AG04449 (cell line): ENCODE data around the gene PKP4.

ENCODE experiments used
- CTCF ChIA-PET: fragments of 350-600 bp; formaldehyde crosslinking; extraction: SDS; loops from one replicate; lab custom pipeline; 2021; ENCODE audit warnings: antibody characterized with exemption; lab: Yijun Ruan, JAX
- POLR2A ChIA-PET: fragments of 400-600, 350-600 bp; formaldehyde crosslinking; extraction: SDS; loops from one replicate; lab custom pipeline; 2020; ENCODE audit warnings: antibody characterized with exemption, inconsistent platforms; lab: Yijun Ruan, JAX
- DNase-seq: peaks from one replicate; pipeline ENCODE4 v3.0.0-alpha.2; 2010; ENCODE audit warnings: low read depth, low spot score
- H3K4me3 ChIP-seq: 2 replicates; pipeline ENCODE4 v1.5.1; 2011; ENCODE audit warnings: low read depth, mild to moderate bottlenecking, control low read depth, low read length
- CTCF ChIP-seq: IDR thresholded peaks from one replicate; pipeline ENCODE4 v1.5.1; 2011; ENCODE audit warnings: mild to moderate bottlenecking, moderate library complexity, low read length, control low read depth, inconsistent platforms; ENCODE audit not compliant: insufficient read depth; ENCODE audit errors: missing control alignments

PKP4 gene

DNA sequence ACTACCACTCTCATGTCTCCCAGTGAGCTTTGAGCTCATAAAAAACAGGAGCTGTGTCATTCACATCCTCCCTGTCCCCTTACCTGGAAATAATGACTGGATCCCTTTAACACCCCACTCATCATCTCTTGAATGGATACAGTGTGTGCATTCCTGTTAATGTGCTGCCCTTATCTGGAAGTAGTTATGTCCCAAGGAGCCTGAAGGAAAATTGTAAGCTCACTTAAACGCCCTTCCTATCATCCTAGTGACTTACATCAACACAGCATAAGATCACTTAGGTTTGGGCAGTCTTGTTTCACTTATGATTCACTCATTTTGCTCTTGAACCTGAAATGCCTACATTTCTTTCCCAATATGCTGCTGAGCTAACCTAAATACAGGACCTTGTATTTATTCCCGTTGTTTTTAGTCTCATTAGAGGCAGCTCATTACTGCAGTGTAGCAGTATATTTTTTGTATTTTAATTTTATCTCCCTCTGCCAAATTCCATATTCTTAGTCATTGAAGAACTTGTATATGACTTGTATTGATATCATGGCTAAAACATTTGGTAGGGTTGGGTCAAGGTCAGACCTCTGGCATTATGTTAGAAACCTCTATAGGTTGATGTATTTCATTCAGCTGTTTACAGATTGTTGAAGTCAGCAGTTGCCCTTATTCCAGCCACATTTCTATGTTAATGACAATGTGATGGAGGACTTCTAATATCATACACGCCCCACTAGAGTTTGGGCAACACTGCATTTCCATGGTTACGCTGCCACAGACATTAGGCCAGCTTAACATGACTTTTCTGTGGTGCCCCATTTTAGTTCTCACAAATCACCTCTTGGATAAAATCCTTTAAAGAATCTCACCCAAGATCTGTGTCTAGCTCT lies 72.9 kb downstream of the PKP4 start:
- DNase-seq: peak; percentile 29
- no peak overlapping the region for H3K4me3 ChIP-seq
- ChIA-PET POLR2A (interaction anchor here (0.7 to 1.0 kb wide), 3 partner anchors 12 to 918 kb away, joined by 3 to 5 read pairs (median 4); no protein-coding TSS in a partner anchor), CTCF (interaction anchor here (1.1 kb wide), 2 partner anchors 14 kb away, joined by 3 read pairs; no protein-coding TSS in a partner anchor)
- no peak for TF ChIP-seq CTCF

DNA sequence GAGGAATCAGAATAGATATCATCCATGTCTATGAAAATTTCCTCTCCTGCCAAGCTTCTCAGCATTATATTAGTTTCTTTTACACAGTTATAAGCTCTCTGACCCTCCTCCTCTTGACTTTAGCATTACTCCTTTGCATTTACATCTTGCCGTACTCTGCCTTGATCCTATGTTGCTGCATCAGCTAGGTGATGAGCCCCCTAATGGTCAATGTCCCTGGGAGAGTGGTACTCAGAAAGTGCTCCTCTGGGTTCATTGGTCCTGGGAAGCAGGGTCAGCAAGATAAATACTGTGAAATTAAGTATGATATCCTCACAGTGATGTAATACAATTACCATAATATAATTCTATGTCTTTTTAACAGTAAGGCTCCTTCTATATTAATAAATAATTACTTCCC lies 74.1 kb downstream of the PKP4 start:
- no peak overlapping the region for H3K4me3 ChIP-seq
- ChIA-PET CTCF (interaction anchor here (0.8 kb wide), 1 partner anchor 225 kb away, joined by 3 read pairs; no protein-coding TSS in a partner anchor), POLR2A (no interaction called here)
- TF ChIP-seq CTCF: no peak
- DNase-seq: no peak

DNA sequence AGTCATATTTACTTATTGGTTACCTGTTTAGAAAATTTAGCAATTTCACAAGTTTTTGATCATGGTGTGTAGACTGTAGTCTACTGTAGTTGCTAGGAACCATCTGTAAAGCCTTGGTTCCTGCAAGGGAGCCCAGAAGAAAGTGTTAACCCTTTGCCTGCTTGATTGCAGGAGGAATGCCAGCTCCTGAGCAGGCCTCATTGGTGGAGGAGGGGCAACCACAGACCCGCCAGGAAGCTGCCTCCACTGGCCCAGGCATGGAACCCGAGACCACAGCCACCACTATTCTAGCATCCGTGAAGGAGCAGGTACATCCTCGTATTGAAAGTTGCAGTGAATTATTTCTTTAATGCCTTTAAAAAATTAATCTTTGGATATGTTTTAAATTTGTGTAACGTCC lies 76.3 kb downstream of the PKP4 start:
- H3K4me3 ChIP-seq: no peak overlapping the region
- no peak for TF ChIP-seq CTCF
- ChIA-PET POLR2A (no interaction called here), CTCF (no interaction called here)
- no peak for DNase-seq

DNA sequence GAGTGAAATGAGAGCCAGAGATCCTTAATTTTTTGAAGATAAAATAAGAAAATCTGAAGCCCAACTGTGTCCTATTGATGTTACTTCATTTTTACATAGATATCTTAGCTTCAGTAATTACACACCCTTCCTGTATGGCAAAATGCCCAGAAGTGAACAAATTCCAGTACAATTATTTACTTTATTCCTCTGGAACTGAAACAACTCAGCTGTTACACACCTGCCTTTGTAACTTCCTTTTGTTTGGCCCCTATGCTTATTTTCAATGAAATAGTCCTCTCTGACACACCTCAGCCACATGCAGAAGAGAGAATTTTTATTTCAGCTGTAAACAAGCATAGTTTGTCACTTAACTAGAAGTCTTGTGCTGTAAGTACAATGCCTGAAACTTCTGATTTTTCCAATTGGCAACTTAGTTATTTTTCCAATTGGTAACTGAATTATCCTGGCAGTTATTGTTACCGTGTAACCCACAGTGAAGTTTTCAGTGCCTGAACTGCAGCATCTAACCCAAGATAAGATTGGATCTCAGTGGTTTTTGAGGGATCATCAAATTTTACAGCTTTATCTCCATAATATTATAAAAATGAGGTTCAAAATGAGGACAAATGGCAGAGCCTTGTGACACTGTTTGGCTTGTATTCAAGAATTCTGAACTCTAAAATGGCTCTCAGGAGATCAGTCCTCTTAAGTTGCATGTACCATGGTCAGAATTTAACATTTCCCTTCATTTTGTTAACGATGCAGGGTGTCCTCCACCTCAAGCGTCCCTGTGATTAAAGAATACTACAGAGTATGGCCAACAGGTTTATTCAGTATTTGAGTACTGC lies 82.6 kb downstream of the PKP4 start:
- CTCF ChIA-PET: no interaction called here
- peak; percentile 17 for DNase-seq
- TF ChIP-seq CTCF: no peak
- no peak overlapping the region for H3K4me3 ChIP-seq
- POLR2A ChIA-PET: no interaction called here

DNA sequence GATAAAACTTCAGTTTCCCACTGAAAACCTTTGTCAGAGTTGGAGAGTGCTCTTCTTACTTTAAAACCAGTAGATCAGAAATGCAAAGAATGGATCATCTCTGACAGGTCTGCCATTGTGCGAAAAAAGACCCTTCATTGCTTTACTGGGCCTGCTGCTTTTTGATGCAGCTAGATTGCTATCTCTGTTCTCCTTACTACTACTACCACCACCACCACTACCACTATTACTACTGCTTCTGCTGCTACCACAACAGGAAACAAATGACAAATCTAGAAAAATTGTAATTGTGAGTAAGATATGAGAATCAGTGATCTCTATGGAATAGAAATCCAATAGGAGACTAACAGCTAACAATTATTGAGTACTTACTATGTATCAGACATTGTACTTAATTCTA lies 85.8 kb downstream of the PKP4 start:
- DNase-seq: no peak
- ChIA-PET POLR2A (no interaction called here), CTCF (no interaction called here)
- H3K4me3 ChIP-seq: no peak overlapping the region
- TF ChIP-seq CTCF: no peak

DNA sequence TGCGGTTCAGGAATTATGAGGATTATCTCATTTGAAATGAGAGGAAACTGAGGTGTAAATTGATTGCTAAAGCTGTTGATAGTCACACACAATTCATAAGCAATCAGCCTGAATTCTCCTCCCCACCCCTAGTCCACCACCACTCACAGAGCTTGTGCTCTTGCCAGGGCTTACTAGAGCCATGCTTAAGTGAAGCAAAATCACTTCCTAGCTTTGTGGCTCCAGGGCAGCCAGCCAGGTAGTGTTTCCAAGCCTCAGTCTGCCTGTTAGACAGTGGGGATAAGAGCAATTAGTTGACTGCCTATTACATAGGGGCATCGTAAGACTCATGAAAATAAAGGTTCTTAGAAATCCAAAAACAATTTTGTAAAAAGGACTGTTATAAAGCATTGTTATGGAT lies 87.2 kb downstream of the PKP4 start:
- POLR2A ChIA-PET: no interaction called here
- TF ChIP-seq CTCF: no peak
- H3K4me3 ChIP-seq: no peak overlapping the region
- DNase-seq: no peak
- CTCF ChIA-PET: interaction anchor here (0.9 to 2.1 kb wide), 3 partner anchors 11 to 203 kb away, joined by 3 to 7 read pairs (median 3); no protein-coding TSS in a partner anchor
